NCI-H2081 treated with DMSO at 0.1 percent for 48 hours (cell line): ENCODE data around the gene AGPAT2.
A peak's percentile ranks its signal among the peaks of the same experiment; 100 is the strongest.

Source experiments
- DNase-seq: peaks from one replicate; lab custom pipeline; 2025; lab: John Stamatoyannopoulos, UW

Gene AGPAT2

GRCh38 chr9:136700959-136701667 lies 13.9 kb upstream of the AGPAT2 start:
- DNase-seq: no peak

GRCh38 chr9:136700304-136700703 lies 13.0 kb upstream of the AGPAT2 start:
- DNase-seq: no peak

GRCh38 chr9:136698635-136699246 lies 11.5 kb upstream of the AGPAT2 start:
- no peak for DNase-seq

GRCh38 chr9:136697821-136698526 lies 10.7 kb upstream of the AGPAT2 start:
- no peak for DNase-seq

- no peak for DNase-seq
These were observed 10.0 kb upstream of the AGPAT2 start for GRCh38 chr9:136697146-136697820.

GRCh38 chr9:136696502-136696901 lies 9.2 kb upstream of the AGPAT2 start:
- DNase-seq: no peak

- no peak for DNase-seq
These were observed 8.7 kb upstream of the AGPAT2 start for GRCh38 chr9:136695955-136696354.

GRCh38 chr9:136695435-136695895 lies 8.2 kb upstream of the AGPAT2 start:
- peak; percentile 78 for DNase-seq

- DNase-seq: no peak
These were observed 7.6 kb upstream of the AGPAT2 start for GRCh38 chr9:136694872-136695247.

- no peak for DNase-seq
These were observed 7.1 kb upstream of the AGPAT2 start for GRCh38 chr9:136694163-136694871.

- DNase-seq: no peak
These were observed 6.4 kb upstream of the AGPAT2 start for GRCh38 chr9:136693490-136694162.

GRCh38 chr9:136693135-136693489 lies 5.9 kb upstream of the AGPAT2 start:
- no peak for DNase-seq

GRCh38 chr9:136692185-136693134 lies 5.2 kb upstream of the AGPAT2 start:
- no peak for DNase-seq

- no peak for DNase-seq
These were observed 4.3 kb upstream of the AGPAT2 start for GRCh38 chr9:136691316-136692184.

- no peak for DNase-seq
These were observed 3.6 kb upstream of the AGPAT2 start for GRCh38 chr9:136690806-136691261.

GRCh38 chr9:136690104-136690805 lies 3.0 kb upstream of the AGPAT2 start:
- no peak for DNase-seq

GRCh38 chr9:136689108-136689460 lies 1.8 kb upstream of the AGPAT2 start:
- no peak for DNase-seq

- no peak for DNase-seq
These were observed 1.2 kb upstream of the AGPAT2 start for GRCh38 chr9:136688274-136689107.
